ENCODE measurements around the gene TMA7. TPM values are rescaled to one million over a fixed set of nuclear protein-coding genes. Genes with fewer than 3 reads are reported as not detected.

TMA7 gene
- total RNA-seq, 1 donor = 25.0 TPM

DNA sequence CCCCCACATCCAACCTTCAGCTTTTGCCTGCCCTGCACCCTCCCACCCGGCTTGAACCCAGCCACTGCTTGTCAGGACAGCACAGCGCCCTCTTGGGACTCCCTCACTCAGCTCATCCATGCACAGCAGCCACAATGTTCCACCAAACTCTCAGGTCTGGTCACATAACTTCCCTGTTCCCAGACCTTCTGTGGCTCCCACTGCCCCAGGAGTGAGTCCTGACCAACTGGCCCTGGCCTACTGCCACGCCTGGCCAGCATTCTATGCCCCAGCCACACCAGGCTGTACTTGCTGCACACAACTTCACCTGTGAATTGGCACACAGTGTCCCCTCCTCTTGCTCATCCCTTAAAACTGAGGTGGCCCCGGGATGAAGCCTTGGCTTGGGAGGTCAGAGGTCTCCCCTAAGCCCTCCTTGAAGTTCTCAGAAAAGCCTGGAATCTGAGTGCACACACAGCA lies 31.2 kb upstream of the TMA7 start:
- DNase-seq (ENCODE audit: low read depth in 2 of 3, low spot score in 2 of 3) = no peak

DNA sequence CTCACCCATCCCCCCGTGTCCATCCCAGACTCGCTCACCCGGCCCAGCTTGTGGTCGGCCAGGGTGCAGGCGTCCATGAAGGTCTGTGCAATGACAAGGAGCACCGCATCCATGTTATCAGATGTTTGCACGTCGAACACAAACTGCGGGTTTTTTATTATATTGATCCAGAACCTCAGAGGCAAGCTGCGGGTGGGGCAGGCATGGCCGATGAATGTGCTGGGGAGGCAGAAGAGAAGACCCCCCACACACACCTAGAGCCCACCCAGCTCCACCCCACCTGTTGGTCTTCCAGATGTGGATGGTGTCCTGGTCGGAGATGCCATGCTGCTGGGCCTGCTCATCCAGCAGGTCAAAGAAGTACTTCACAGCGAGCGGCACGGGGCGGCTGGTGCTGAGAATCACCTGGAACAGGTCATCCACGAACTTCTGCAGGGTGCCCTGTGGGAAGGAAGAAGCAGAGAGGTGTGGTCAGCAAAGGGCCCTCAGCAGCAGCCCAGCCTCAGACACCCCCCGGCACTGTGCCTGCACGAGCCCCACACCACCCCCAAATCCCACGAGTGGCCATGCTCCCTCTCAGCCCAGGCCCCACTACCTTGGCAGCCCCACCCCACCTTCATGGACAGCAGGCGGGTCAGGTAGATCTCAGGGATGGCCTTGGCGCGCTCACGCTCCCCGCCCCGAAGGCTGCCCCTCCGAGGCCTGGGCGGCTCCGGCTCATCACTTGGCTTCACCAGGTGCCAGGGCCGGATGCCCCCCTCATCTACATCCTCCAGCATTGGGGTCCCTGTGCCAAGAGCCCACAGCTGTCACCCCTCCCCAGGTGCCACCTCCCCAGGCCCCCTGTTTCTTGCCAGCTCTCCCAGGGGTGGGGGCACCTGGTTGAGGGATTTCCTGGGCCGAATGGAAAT lies 30.5 kb upstream of the TMA7 start:
- no peak for DNase-seq (ENCODE audit: low read depth in 2 of 3, low spot score in 2 of 3)

DNA sequence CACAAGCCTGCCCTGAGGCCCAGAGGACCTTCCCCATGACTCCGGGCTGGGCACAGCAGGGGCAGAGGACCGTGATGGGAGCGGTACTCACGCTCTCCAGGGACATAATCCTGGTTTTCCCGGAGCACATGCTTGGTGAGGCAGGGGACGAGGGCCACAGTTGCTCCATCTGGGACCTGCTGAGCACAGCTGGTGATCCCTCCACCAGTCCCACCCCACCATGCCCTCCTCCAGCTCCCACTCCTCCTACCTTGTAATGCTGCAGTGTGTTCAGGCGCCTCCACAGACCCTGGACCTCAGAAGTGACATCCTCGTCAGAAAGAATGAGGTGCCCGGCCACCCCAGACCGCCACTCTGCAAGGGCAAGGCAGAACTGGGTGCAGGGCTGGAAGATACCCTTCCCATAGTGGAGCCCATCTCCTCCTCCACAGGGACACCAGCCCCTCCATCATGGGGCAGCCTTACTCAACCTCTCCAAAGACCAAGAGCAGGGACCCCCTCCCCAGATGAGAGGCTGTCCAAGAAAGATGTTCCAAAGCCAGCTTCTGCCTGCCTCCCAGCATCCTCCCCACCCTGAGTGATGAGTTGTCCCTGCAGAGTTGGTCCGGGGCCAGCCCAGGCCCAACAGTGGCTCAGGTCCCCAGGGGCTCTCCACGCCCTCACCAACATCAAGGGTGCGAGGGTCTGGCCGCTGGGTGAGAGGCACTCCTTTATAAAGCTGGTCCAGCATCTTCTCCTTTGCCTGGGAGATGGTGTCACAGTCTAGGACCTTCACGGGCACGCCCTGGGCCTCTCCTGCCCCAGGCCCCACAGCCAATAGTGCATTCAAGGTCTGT lies 29.6 kb upstream of the TMA7 start:
- no peak for DNase-seq (ENCODE audit: low read depth in 2 of 3, low spot score in 2 of 3)

GRCh38 chr3:48411041-48411588 lies 28.9 kb upstream of the TMA7 start:
- no peak for DNase-seq (ENCODE audit: low read depth in 2 of 3, low spot score in 2 of 3)

- no peak for DNase-seq (ENCODE audit: low read depth in 2 of 3, low spot score in 2 of 3)
Measured at GRCh38 chr3:48411606-48412374, 28.3 kb upstream of the TMA7 start.

DNA sequence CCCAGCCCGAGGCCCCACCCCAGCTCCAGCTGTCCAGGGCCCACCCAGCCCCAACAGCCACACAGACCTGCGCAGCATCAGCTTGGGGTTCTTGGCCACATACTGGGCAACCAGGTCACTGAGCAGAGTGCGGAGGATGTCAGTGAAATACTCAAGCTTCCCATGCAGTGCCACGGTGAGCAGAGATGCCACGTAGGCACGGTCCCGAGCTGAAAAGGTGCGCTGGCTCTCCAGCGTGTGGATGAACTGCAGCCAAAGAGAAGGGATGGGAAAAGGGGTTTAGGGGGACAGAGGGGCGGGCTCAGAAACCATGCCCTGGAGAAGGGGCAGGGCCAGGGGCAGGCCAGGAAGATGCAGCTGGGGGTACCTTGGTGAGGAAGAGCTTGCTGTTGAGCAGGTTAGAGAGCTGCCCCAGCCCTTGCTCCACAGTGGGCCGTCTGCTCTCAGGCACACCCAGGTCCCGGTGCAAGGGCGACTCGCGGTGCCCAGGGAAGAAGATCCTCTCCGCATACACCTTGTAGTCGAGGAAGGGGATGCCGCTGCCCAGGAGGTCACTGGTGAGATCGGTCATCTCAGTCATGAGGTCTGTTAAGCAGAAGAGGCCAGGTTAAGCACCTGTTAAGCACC lies 27.6 kb upstream of the TMA7 start:
- no peak for DNase-seq (ENCODE audit: low read depth in 2 of 3, low spot score in 2 of 3)

- DNase-seq (ENCODE audit: low read depth in 2 of 3, low spot score in 2 of 3) = no peak
Measured at GRCh38 chr3:48413086-48413485, 27.0 kb upstream of the TMA7 start.

DNA sequence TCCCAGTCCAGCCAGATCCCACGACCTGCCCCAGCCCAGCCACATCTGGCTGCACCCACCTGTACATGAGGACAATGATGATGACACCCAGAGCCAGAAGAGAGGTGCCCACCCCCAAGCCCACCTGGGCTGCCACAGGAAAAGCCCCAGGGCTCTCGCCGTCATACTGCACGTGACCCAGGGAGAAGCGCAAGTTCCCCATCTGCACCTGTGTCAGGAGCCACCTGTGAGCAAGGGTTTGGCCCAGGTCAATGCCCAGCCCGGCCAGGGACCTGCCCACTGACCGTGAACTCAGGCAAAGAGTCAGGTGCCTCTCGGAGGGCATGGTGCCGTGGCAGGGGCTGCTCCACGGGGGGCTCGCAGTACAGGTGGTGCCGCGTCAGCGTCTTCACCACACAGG lies 26.4 kb upstream of the TMA7 start:
- no peak for DNase-seq (ENCODE audit: low read depth in 2 of 3, low spot score in 2 of 3)

DNA sequence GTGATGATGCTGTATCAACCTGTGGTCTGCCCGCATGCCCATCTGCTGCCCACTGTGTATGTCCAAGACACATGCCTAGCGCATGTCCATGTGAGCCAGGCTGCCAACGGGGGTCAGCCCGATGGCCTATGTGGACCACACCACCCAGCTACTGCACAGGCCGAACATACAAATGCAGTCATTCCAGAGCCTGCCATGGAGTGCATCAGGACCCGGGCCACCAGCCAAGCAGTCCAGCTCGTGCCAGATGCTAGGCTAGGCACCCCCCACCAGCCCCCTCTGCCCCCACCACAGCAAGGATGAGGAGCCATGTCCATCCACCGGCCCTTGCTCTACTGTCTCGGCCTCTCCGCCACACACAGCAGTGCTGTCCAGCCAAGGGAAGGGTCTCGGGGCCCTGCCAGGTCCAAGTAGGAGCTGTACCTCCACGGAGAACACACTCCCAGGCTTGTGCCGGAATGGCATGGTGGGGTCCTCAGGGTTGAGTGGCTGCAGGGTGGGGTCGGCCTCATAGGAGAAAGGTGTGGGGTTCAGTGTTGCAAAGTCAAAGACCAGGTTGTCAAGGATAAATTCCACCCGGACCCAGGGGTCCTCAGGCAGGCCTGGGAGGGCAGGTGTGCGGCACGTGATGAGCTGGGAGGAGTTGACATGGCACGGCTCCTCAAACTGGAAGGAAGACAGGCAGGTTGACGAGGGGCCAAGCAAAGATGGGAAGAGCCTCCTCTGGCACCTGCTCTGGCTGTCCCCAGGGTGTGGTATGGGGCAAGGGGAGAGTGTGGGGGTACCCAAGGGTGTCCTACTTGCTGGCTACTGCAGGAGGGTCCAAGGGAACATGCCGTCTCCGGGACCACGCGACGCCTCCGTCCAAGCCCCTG lies 25.4 kb upstream of the TMA7 start:
- no peak for DNase-seq (ENCODE audit: low read depth in 2 of 3, low spot score in 2 of 3)

DNA sequence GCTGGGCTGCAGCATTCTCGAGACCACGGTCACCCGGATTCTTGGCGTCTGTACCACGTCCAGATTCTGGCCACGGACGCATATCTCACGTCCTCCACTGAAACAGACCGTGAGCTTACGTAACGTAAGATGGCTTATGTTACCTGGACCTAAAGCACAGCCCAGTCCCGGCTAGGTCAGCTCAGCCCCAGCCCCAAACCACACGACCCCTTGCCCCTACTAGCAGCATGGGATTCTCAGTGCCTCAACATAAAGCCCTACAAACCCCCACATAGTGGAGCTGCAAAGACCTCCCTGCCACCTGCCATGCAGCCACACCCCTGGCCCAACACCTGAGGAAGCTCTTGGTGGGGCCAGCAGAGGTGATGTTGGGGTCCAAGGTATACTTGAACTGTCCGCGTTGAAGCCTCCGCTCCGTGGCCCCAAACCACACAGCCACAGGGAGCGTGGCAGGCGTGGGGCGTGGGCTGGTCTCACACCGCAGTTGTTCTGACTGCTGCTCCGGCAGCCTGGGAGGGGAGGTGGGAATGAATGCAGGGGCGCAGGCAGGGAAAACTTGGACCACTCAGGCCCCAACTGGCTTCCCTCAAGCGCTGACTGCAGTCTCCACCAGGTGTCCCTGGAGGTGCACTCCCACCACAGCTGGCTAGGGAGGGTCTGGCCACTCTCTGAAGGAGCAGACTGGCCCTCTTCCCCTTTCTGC lies 24.7 kb upstream of the TMA7 start:
- DNase-seq (ENCODE audit: low read depth in 2 of 3, low spot score in 2 of 3) = no peak

DNA sequence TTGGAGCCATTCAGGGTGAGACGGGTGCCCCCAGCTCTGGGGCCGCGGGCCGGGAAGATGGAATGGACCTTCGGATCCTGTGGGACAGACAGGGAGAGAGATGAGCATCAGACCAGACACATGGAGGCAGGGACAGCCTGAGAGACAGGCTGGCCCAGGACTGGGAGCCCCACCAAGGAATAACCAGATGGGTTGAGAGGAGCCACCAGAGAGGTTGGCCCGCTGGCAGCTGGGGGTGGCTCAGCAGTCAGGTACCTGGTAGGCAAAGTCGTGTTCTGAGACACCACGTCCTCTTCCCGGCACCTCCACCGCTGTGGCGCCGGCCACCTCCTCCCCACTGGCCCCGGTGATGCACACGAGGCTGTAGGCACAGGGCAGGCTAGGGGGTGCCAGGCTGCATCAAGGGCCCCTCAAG lies 24.0 kb upstream of the TMA7 start:
- DNase-seq (ENCODE audit: low read depth in 2 of 3, low spot score in 2 of 3) = no peak

DNA sequence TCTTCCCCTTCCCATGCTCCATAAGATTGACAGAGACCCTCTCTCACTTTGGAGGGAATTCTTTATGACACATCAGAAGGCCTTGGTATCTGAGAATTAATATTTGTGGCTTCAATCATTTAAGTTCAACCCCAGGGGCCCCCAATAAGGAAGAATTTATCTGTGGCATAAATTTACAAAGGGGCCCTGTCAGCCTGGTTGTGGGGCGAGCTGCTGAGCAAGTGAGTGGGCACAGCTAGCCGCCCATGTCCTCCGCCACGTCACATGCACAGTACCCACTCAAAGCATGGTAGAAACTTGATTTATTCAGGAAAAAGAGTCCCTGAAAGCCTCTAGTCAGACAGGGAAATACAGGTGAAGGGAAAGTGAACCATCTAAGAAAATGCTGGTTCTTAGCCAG lies 23.5 kb upstream of the TMA7 start:
- DNase-seq (ENCODE audit: low read depth in 2 of 3, low spot score in 2 of 3) = no peak

GRCh38 chr3:48417529-48418108 lies 22.4 kb upstream of the TMA7 start:
- DNase-seq (ENCODE audit: low read depth in 2 of 3, low spot score in 2 of 3) = no peak

DNA sequence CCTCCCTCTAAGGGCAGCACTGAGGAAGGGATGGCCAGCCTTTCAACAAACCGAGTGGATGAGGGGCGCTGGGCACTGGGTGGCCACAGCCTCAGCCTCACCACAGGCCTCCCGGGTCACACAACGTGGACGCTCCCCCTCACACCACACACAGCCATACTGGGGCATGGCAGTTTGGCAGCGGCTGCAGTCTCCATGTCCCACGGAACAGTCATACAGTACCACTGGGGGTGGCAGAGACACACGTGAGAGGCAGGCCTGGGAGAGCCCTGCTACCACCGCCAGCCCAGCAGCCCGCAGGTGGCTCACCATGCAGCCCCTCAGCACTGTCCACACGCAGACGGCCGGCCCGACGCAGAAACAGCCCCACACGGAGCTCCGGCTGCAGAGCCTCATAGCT lies 21.9 kb upstream of the TMA7 start:
- no peak for DNase-seq (ENCODE audit: low read depth in 2 of 3, low spot score in 2 of 3)

- no peak for DNase-seq (ENCODE audit: low read depth in 2 of 3, low spot score in 2 of 3)
Measured at GRCh38 chr3:48418651-48419050, 21.4 kb upstream of the TMA7 start.

- DNase-seq (ENCODE audit: low read depth in 2 of 3, low spot score in 2 of 3) = no peak
Measured at GRCh38 chr3:48419149-48419548, 20.9 kb upstream of the TMA7 start.

DNA sequence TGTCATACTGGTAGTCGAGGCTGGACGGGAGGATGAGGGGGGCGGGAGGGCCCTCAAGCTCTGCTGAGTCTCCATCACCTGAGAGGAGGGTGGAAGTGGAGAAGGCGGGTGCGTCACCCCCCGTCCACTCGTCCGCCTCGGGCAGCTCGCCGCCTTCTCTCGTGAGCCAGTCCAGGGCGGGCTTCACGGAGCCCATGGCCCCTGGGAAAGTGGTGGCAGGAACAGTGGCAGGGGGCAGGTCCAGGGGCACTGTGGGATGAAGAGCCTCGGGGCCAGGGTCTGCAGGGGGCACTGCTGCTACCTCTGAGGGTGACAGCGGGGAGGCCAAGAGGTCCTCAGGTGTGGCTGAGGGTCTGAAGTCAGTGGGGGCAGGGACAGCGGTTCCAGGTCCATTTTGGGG lies 20.5 kb upstream of the TMA7 start:
- DNase-seq (ENCODE audit: low read depth in 2 of 3, low spot score in 2 of 3) = no peak

DNA sequence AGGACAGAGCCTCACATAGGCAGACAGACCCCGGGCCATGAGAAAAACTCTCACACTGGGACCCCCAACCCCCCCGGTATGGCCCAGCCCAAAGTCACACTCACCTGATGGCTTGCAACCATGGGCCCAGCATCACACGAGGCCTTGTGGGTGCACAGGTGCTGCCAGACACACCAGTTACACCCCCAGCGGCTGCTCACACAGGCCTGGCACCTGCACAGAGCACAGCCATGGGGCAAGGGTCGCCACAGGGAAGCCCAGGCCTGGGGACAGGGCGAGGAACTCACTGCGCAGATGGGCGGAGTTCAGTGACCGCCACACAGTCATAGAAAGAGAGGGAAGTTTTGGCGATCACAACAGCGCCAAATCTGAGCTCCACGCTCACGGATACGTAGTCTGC lies 19.5 kb upstream of the TMA7 start:
- no peak for DNase-seq (ENCODE audit: low read depth in 2 of 3, low spot score in 2 of 3)
